ENCODE measurements around the gene ERC2.

- no peak for TF ChIP-seq CTCF (conservative IDR thresholded peaks at IDR 0.05; ENCODE audit: low read length)
- TF ChIP-seq EZH2phosphoT487 (IDR thresholded peaks at IDR 0.05; ENCODE audit: borderline replicate concordance), result no peak
Observed at GRCh38 chr3:56222866-56223265, 245.4 kb downstream of the ERC2 start.
